Effector memory CD4-positive, alpha-beta T cell (primary cell): ENCODE results near the gene SLC25A22.

Source experiments
- DNase-seq, 3 donors: peaks; one replicate each; pipeline ENCODE4 v3.0.0-alpha.2; 2020
- H3K27ac ChIP-seq: 2 replicates; pipeline ENCODE4 v1.7.0; 2013; ENCODE audit warnings: mild to moderate bottlenecking, low read length, moderate library complexity; ENCODE audit not compliant: insufficient read depth, poor library complexity, severe bottlenecking
- H3K27me3 ChIP-seq: replicated peaks from 2 replicates; pipeline ENCODE4 v1.7.0; 2013; ENCODE audit warnings: mild to moderate bottlenecking, low read length; ENCODE audit not compliant: insufficient read depth, control insufficient read depth, poor library complexity, severe bottlenecking
- H3K36me3 ChIP-seq: 2 replicates; pipeline ENCODE4 v1.7.0; 2013; ENCODE audit warnings: mild to moderate bottlenecking, low read length, moderate library complexity; ENCODE audit not compliant: control insufficient read depth, insufficient read depth
- H3K4me1 ChIP-seq: 2 replicates; pipeline ENCODE4 v1.7.0; 2013; ENCODE audit warnings: low read length, mild to moderate bottlenecking; ENCODE audit not compliant: control insufficient read depth, insufficient read depth, poor library complexity, severe bottlenecking
- H3K4me3 ChIP-seq: 2 replicates; pipeline ENCODE4 v1.7.0; 2013; ENCODE audit warnings: low read length, low read depth, mild to moderate bottlenecking; ENCODE audit not compliant: insufficient read depth, poor library complexity, severe bottlenecking
- H3K9me3 ChIP-seq: 2 replicates; pipeline ENCODE4 v1.7.0; 2013; ENCODE audit warnings: mild to moderate bottlenecking, low read length, moderate library complexity; ENCODE audit not compliant: control insufficient read depth

The SLC25A22 gene

DNA sequence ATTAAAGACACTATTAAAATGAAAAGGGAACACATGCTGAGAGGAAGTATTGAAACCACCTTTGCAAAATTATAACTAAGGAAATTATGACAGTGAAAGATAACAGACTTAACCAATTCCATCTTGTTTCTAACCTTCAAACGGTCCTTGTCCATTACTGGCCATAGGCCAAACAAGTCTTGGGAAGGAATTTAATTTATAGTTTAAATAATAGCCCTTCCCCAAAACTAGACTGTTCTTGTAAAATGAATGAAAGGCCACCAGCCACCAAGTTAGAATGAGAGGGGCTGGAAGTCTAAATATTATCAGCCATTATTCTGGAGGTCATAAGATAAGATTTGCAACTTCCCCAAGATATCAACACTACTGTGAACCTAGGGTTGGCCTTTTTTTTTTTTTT, 52.7 kb downstream of the SLC25A22 start:
- no peak overlapping the region for H3K27ac ChIP-seq
- peaks cover 14% of the 10 kb centered on the region for H3K4me1 ChIP-seq
- no peak overlapping the region for H3K4me3 ChIP-seq

GRCh38 chr11:742571-743201, 55.4 kb downstream of the SLC25A22 start:
- DNase-seq = no peak
- Histone ChIP-seq H3K4me3 (no peak overlapping the region), H3K4me1 (peaks cover 8% of the 10 kb centered on the region), H3K27ac (no peak overlapping the region), H3K9me3 (no peaks in the 10 kb centered on the region), H3K27me3 (no peaks in the 10 kb centered on the region), H3K36me3 (no peaks in the 10 kb centered on the region)

More for the DNA sequence above, 52.7 kb downstream of the SLC25A22 start:
- H3K9me3 ChIP-seq = no peaks in the 10 kb centered on the region
- no peaks in the 10 kb centered on the region for H3K27me3 ChIP-seq
- DNase-seq = no peak
- no peaks in the 10 kb centered on the region for H3K36me3 ChIP-seq

DNA sequence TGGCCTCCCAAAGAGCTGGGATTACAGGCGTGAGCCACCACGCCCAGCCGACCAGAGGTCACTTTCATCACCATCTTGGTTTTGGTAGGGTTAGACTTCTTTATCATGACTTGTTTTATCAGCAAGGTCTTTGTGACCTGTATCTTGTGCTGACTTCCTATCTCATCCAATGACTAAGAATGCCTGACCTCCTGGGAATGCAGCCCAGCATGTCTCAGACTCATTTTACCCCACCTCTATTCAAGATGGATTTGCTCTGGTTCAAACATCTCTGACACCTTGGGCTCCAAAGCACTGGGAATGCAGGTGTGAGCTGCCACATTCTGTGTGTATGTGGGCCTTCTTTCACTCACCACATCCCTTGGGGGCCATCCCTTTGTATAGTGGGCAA, 55.9 kb downstream of the SLC25A22 start:
- Histone ChIP-seq H3K4me1 (peaks cover 10% of the 10 kb centered on the region), H3K27ac (no peak overlapping the region), H3K36me3 (no peaks in the 10 kb centered on the region), H3K27me3 (no peaks in the 10 kb centered on the region), H3K9me3 (no peaks in the 10 kb centered on the region), H3K4me3 (no peak overlapping the region)
- DNase-seq = no peak
